Ovary (tissue), 9 donors: ENCODE measurements around the gene MLF2. TPM values are rescaled to one million over a fixed set of nuclear protein-coding genes. Genes with fewer than 3 reads are reported as not detected.

Source experiments
- DNase-seq, 5 donors: peaks; one replicate each; pipeline ENCODE4 v3.0.0-alpha.2; 2019 to 2020
- H3K27ac ChIP-seq, 2 donors: fragments of 200-600 bp; one replicate each; pipeline versions ENCODE4 v1.5.1 to v1.8.0; 2019 to 2022
- H3K27me3 ChIP-seq: fragments of 200-600 bp; one replicate; pipeline ENCODE4 v1.8.0; 2022
- H3K36me3 ChIP-seq: fragments of 200-600 bp; sonication (generic); one replicate; pipeline ENCODE4 v1.5.1; 2019
- H3K4me1 ChIP-seq: one replicate; pipeline ENCODE4 v1.8.1; 2013; ENCODE audit warnings: mild to moderate bottlenecking, moderate library complexity; ENCODE audit not compliant: insufficient read depth
- H3K4me3 ChIP-seq: fragments of 200-600 bp; sonication (generic); one replicate; pipeline ENCODE4 v1.5.1; 2017
- H3K9me3 ChIP-seq, 2 donors: fragments of 200-600 bp in 1 of 2; sonication (generic) in 1 of 2; one replicate each; pipeline versions ENCODE4 v1.5.1 to v1.8.1; 2013 to 2019; ENCODE audit warnings: mild to moderate bottlenecking in 1 of 2, moderate library complexity in 1 of 2
- CTCF ChIP-seq, 3 donors: fragments of 450-650 bp in 2 of 3; fragments of 200-600 bp in 1 of 3; IDR thresholded peaks; one replicate each; pipeline versions ENCODE4 v1.5.1 to v1.8.0; 2016 to 2022; ENCODE audit warnings: antibody characterized with exemption in 3 of 3, mild to moderate bottlenecking in 1 of 3
- EP300 ChIP-seq: sonication (generic); formaldehyde crosslinking; IDR thresholded peaks from one replicate; pipeline ENCODE4 v1.6.1; 2017; ENCODE audit warnings: antibody characterized with exemption
- POLR2A ChIP-seq: fragments of 450-650 bp; IDR thresholded peaks from one replicate; pipeline ENCODE4 v1.6.1; 2017; ENCODE audit warnings: antibody characterized with exemption, mild to moderate bottlenecking, moderate library complexity
- WGBS, 3 donors: extraction: QIAGEN DNeasy Blood & Tissue Kit in 1 of 3; methylation state at CpG; one replicate each; pipeline versions ENCODE4 v1.1.5 to v1.1.7; 2013 to 2017; 5-methylcytosine and 5-hydroxymethylcytosine counted together
- intact Hi-C, 4 donors: fragments of 100-400 bp; cut with DNase I; formaldehyde crosslinking; loops; one replicate each; pipeline versions ENCODE4 v1.11.0 to v1.15.1; 2022 to 2023
- polyA plus RNA-seq, 2 donors: library from polyadenylated mRNA; stranded (reverse); fragments of 200-250 nt in 1 of 2; fragments of 350-450 nt in 1 of 2; fragmentation: Illumina TruSeq in 1 of 2; extraction: RNeasy Lipid Tissue Mini Kit (QIAGEN cat#74804) in 1 of 2; gene quantifications; one replicate each; pipeline ENCODE4 v1.2.3, GENCODE V29; 2013 to 2014
- total RNA-seq, 7 donors: library from RNA; depleted of rRNA in 2 of 7; stranded (reverse); fragments of >200 nt in 2 of 7; fragmentation: NEBNext Ultra II Directional in 3 of 7; extraction: Animal tissue kit (Norgen Biotek cat#: 25700) in 3 of 7; gene quantifications; one replicate each; pipeline versions ENCODE4 v1.1.0 to v1.2.4, GENCODE V29; 2016 to 2023
- donor health status: DM: no; HTN: no; CAD: no; lungs with moderate emphysema.
- donor health status: DM: no; HTN: no; CAD: no.
- donor health status: Bipolar disorder and iron deficiency.
- donor health status: DM: yes; HTN: yes; CAD: no.
- donor health status: DM: no; HTN: no; CAD: no.
- donor health status: DM: yes; HTN: yes; CAD: no.

The MLF2 gene
- total and polyA plus RNA-seq, 9 donors: 64.1 to 162 (median 140) TPM

GRCh38 chr12:6729186-6729585 lies 23.8 kb downstream of the MLF2 start:
- WGBS, 3 donors: 89 to 91% (median 89%) methylated on average over 18 of the region's 18 CpGs
- H3K27ac ChIP-seq: no peak overlapping the region
- DNase-seq: no peak
- H3K4me1 ChIP-seq: peaks cover 4% of the 10 kb centered on the region
- intact Hi-C loops: no loop called here
- no peaks in the 10 kb centered on the region for H3K9me3 ChIP-seq
- H3K36me3 ChIP-seq: peaks cover 3% of the 10 kb centered on the region
- H3K4me3 ChIP-seq: no peak overlapping the region
- H3K27me3 ChIP-seq: no peaks in the 10 kb centered on the region
- no peak for TF ChIP-seq POLR2A

- H3K36me3 ChIP-seq: peaks cover under 1% of the 10 kb centered on the region
- H3K4me1 ChIP-seq: peaks cover 4% of the 10 kb centered on the region
- intact Hi-C loops: no loop called here
- H3K9me3 ChIP-seq: no peaks in the 10 kb centered on the region
- TF ChIP-seq POLR2A: no peak
- TF ChIP-seq EP300: no peak
- TF ChIP-seq CTCF (IDR thresholded peaks at IDR 0.05): no peak
- H3K27me3 ChIP-seq: no peaks in the 10 kb centered on the region
- H3K27ac ChIP-seq: no peak overlapping the region
- DNase-seq: no peak
- no peak overlapping the region for H3K4me3 ChIP-seq
- 80 to 87% (median 81%) methylated on average over 7 of the region's 7 CpGs for WGBS, 3 donors
Measured at GRCh38 chr12:6725350-6725749, 27.6 kb downstream of the MLF2 start.

- Histone ChIP-seq H3K9me3 (no peaks in the 10 kb centered on the region), H3K27me3 (no peaks in the 10 kb centered on the region), H3K4me1 (peaks cover 4% of the 10 kb centered on the region), H3K36me3 (no peaks in the 10 kb centered on the region), H3K27ac (peak overlapping the region in 1 of 2 donors; percentile 78), H3K4me3 (peak overlapping the region; percentile 72)
- no peak for TF ChIP-seq EP300
- TF ChIP-seq CTCF (IDR thresholded peaks at IDR 0.05): no peak
- no peak for TF ChIP-seq POLR2A
- WGBS, 3 donors: 3 to 10% (median 6%) methylated on average over 10 of the region's 10 CpGs
- intact Hi-C loops: no loop called here
- peak in 3 of 5 donors; percentile 38 to 50 (median 39) for DNase-seq
Measured at GRCh38 chr12:6724409-6724797, 28.5 kb downstream of the MLF2 start.

GRCh38 chr12:6723607-6724408 lies 29.1 kb downstream of the MLF2 start, which contains the start of gene COPS7A:
Gene COPS7A, plus strand, starts transcription at chr12:6724046. Its CDS starts 611 bp downstream, at chr12:6724657.
- H3K4me1 ChIP-seq: peaks cover 4% of the 10 kb centered on the region
- H3K27me3 ChIP-seq: no peaks in the 10 kb centered on the region
- H3K9me3 ChIP-seq: no peaks in the 10 kb centered on the region
- H3K4me3 ChIP-seq: peak within 1 kb of the TSS; percentile 72
- peak within 1 kb of the TSS; percentile 6 to 78 for H3K27ac ChIP-seq
- TF ChIP-seq EP300: peak; percentile 20
- no peak for TF ChIP-seq CTCF (IDR thresholded peaks at IDR 0.05)
- TF ChIP-seq POLR2A: peak; percentile 66
- peak; percentile 94 to 97 (median 95) for DNase-seq
- no peaks in the 10 kb centered on the region for H3K36me3 ChIP-seq
- intact Hi-C loops: no loop called here
- 0 to 1% (median 1%) methylated on average over 48 to 49 of the region's 49 CpGs for whole genome bisulfite sequencing, 3 donors

GRCh38 chr12:6722863-6723262 lies 30.1 kb downstream of the MLF2 start:
- no peaks in the 10 kb centered on the region for H3K9me3 ChIP-seq
- whole genome bisulfite sequencing, 3 donors: 76 to 82% (median 80%) methylated on average over 3 of the region's 3 CpGs
- no peak for DNase-seq
- intact Hi-C loops: no loop called here
- TF ChIP-seq POLR2A: no peak
- no peak overlapping the region for H3K4me3 ChIP-seq
- H3K27me3 ChIP-seq: no peaks in the 10 kb centered on the region
- H3K36me3 ChIP-seq: no peaks in the 10 kb centered on the region
- peaks cover 4% of the 10 kb centered on the region for H3K4me1 ChIP-seq
- H3K27ac ChIP-seq: no peak overlapping the region
